HepG2 (cell line): ENCODE results near the gene TRPM1. TPM values are rescaled to one million over a fixed set of nuclear protein-coding genes. Genes with fewer than 3 reads are reported as not detected.

Source experiments
- ATAC-seq: fragments of 200-7000 bp; cut with Tn5 transposase; 3 replicates; pipeline ENCODE4 v1.9.1; 2020; ENCODE audit warnings: mild to moderate bottlenecking, moderate library complexity
- BruUV-seq: library from RNA; stranded (reverse); fragments of 400-500 nt; replicated peaks from 2 replicates; lab custom pipeline; 2021; lab: Mats Ljungman, UMichigan
- CTCF ChIA-PET: fragments of 300-600 bp; formaldehyde crosslinking; extraction: SDS; loops from one replicate; lab custom pipeline; 2021; ENCODE audit warnings: low total read pairs, inconsistent platforms, low intra/inter-chr PET ratio; lab: Yijun Ruan, JAX
- POLR2A ChIA-PET: fragments of 350-600 bp; sonication (Branson Sonifier 250); formaldehyde crosslinking; loops from one replicate; lab custom pipeline; 2020; ENCODE audit warnings: antibody characterized with exemption, inconsistent platforms; lab: Yijun Ruan, JAX
- DNase-seq: peaks from one replicate; pipeline ENCODE4 v3.0.0-alpha.2; 2015; ENCODE audit warnings: low spot score
- FAIRE-seq: peaks from 3 replicates; lab custom pipeline; 2011; peaks lifted over from hg19 to GRCh38; lab: Jason Lieb, UNC
- H2AFZ ChIP-seq: one replicate; pipeline ENCODE4 v1.6.1; 2011; ENCODE audit warnings: low read length, inconsistent platforms
- H3K27ac ChIP-seq: fragments of 300-600 bp; 3 replicates; pipeline ENCODE4 v1.8.0; 2011; ENCODE audit warnings: mixed run types, mild to moderate bottlenecking, mixed read lengths, low read length, inconsistent platforms; ENCODE audit not compliant: insufficient read depth; ENCODE audit errors: extremely low read length
- H3K27me3 ChIP-seq, 2 experiments: fragments of 200-600 bp in 1 of 2; 2 replicates in 1 of 2; 3 replicates in 1 of 2; pipeline versions ENCODE4 v1.6.0 to v1.8.0; 2011; ENCODE audit warnings: low read length in 2 of 2, mild to moderate bottlenecking in 2 of 2, moderate library complexity in 2 of 2, inconsistent platforms in 1 of 2; ENCODE audit not compliant: insufficient read depth in 2 of 2, control insufficient read depth in 1 of 2
- H3K36me3 ChIP-seq, 2 experiments: fragments of 200-600 bp in 1 of 2; replicated peaks in 1 of 2; 2 replicates in 1 of 2; 3 replicates in 1 of 2; pipeline versions ENCODE4 v1.5.1 to v1.8.0; 2011; ENCODE audit warnings: low read length in 2 of 2, inconsistent platforms in 1 of 2; ENCODE audit not compliant: insufficient read depth in 2 of 2, control insufficient read depth in 1 of 2
- H3K4me1 ChIP-seq: 2 replicates; pipeline ENCODE4 v1.5.1; 2012; ENCODE audit warnings: low read length, inconsistent platforms; ENCODE audit not compliant: insufficient read depth
- H3K4me2 ChIP-seq: 2 replicates; pipeline ENCODE4 v1.6.0; 2011; ENCODE audit warnings: low read depth, low read length, inconsistent platforms
- H3K4me3 ChIP-seq, 3 experiments: fragments of 200-600 bp in 1 of 3; sonication (generic), shearing (Covaris generic) in 1 of 3; replicated peaks in 1 of 3; 2 replicates each; pipeline ENCODE4 v1.5.1; 2011 to 2016; ENCODE audit warnings: low read length in 3 of 3, inconsistent platforms in 2 of 3, low read depth in 2 of 3, mild to moderate bottlenecking in 2 of 3, control low read depth in 1 of 3, mixed read lengths in 1 of 3; ENCODE audit not compliant: insufficient read depth in 1 of 3
- H3K79me2 ChIP-seq: one replicate; pipeline ENCODE4 v1.6.1; 2011; ENCODE audit warnings: low read length, inconsistent platforms; ENCODE audit not compliant: insufficient read depth
- H3K9ac ChIP-seq: 2 replicates; pipeline ENCODE4 v1.6.0; 2011; ENCODE audit warnings: mild to moderate bottlenecking, low read depth, low read length, inconsistent platforms; ENCODE audit not compliant: insufficient read depth
- H3K9me3 ChIP-seq: 2 replicates; pipeline ENCODE4 v1.5.1; 2012; ENCODE audit warnings: mild to moderate bottlenecking, low read length
- H4K20me1 ChIP-seq: 2 replicates; pipeline ENCODE4 v1.6.0; 2011; ENCODE audit warnings: inconsistent platforms, mild to moderate bottlenecking, low read length, moderate library complexity; ENCODE audit not compliant: insufficient read depth
- CEBPG ChIP-seq: IDR thresholded peaks from 2 replicates; pipeline ENCODE4 v1.6.1; 2016
- DDIT3 ChIP-seq: sonication (generic); formaldehyde crosslinking; IDR thresholded peaks from 2 replicates; pipeline ENCODE4 v1.4.0; 2020; ENCODE audit warnings: mild to moderate bottlenecking, missing genetic modification reagents
- EHMT2 ChIP-seq: fragments of 200-600 bp; sonication (generic); IDR thresholded peaks from 2 replicates; pipeline ENCODE4 v1.7.0; 2017; ENCODE audit warnings: antibody characterized with exemption, low read depth, low read length, borderline replicate concordance
- HOXA3 ChIP-seq: sonication (generic); formaldehyde crosslinking; IDR thresholded peaks from 2 replicates; pipeline ENCODE4 v1.5.0; 2020; ENCODE audit warnings: missing genetic modification reagents
- HOXD1 ChIP-seq: sonication (generic); formaldehyde crosslinking; IDR thresholded peaks from 2 replicates; pipeline ENCODE4 v1.5.0; 2020; ENCODE audit warnings: missing genetic modification reagents
- KLF15 ChIP-seq: sonication (generic); formaldehyde crosslinking; IDR thresholded peaks from 2 replicates; pipeline ENCODE4 v1.8.1; 2023; ENCODE audit warnings: borderline replicate concordance, mild to moderate bottlenecking, inconsistent platforms, missing genetic modification reagents, mixed read lengths
- MIER2 ChIP-seq: IDR thresholded peaks from 2 replicates; pipeline ENCODE4 v1.6.1; 2016; ENCODE audit warnings: missing biosample characterization, missing genetic modification reagents
- MYC ChIP-seq: sonication (generic); formaldehyde crosslinking; IDR thresholded peaks from 2 replicates; pipeline ENCODE4 v1.9.0; 2021; ENCODE audit warnings: missing genetic modification reagents, borderline replicate concordance
- NR2F2 ChIP-seq: IDR thresholded peaks from 2 replicates; pipeline ENCODE4 v1.6.1; 2012; ENCODE audit warnings: low read depth, inconsistent platforms, borderline replicate concordance
- POLR2G ChIP-seq: fragments of 200-400 bp; formaldehyde crosslinking; IDR thresholded peaks from 2 replicates; pipeline ENCODE4 v1.6.1; 2018; ENCODE audit warnings: mild to moderate bottlenecking, low read depth, low read length, moderate library complexity
- RBM22 ChIP-seq: fragments of 200-400 bp; formaldehyde crosslinking; optimal IDR thresholded peaks from 2 replicates; pipeline ENCODE3; 2017; ENCODE audit warnings: mild to moderate bottlenecking, low read length, moderate library complexity
- SNAI1 ChIP-seq: sonication (generic); formaldehyde crosslinking; IDR thresholded peaks from 2 replicates; pipeline ENCODE4 v1.5.0; 2020; ENCODE audit warnings: mild to moderate bottlenecking, missing genetic modification reagents, borderline replicate concordance
- SRY ChIP-seq: sonication (generic); formaldehyde crosslinking; IDR thresholded peaks from 2 replicates; pipeline ENCODE4 v1.8.0; 2022; ENCODE audit warnings: mild to moderate bottlenecking, missing genetic modification reagents
- ZC3H4 ChIP-seq: sonication (generic); formaldehyde crosslinking; IDR thresholded peaks from 2 replicates; pipeline ENCODE4 v1.4.0; 2020; ENCODE audit warnings: missing genetic modification reagents, borderline replicate concordance
- ZNF12 ChIP-seq: sonication (generic); formaldehyde crosslinking; IDR thresholded peaks from 2 replicates; pipeline ENCODE4 v1.5.0; 2020; ENCODE audit warnings: missing genetic modification reagents
- ZNF253 ChIP-seq: sonication (generic); formaldehyde crosslinking; IDR thresholded peaks from 2 replicates; pipeline ENCODE4 v1.8.0; 2022; ENCODE audit warnings: mild to moderate bottlenecking, missing genetic modification reagents, borderline replicate concordance
- ZNF441 ChIP-seq: sonication (generic); formaldehyde crosslinking; IDR thresholded peaks from 2 replicates; pipeline ENCODE4 v1.7.0; 2021; ENCODE audit warnings: missing genetic modification reagents, borderline replicate concordance
- ZNF460 ChIP-seq: sonication (generic); formaldehyde crosslinking; IDR thresholded peaks from 2 replicates; pipeline ENCODE4 v1.5.1; 2020; ENCODE audit warnings: missing genetic modification reagents, mild to moderate bottlenecking, borderline replicate concordance
- ZNF484 ChIP-seq: sonication (generic); formaldehyde crosslinking; IDR thresholded peaks from 2 replicates; pipeline ENCODE4 v1.5.1; 2020; ENCODE audit warnings: mild to moderate bottlenecking, low read depth, missing genetic modification reagents, borderline replicate concordance
- ZNF550 ChIP-seq: sonication (generic); formaldehyde crosslinking; IDR thresholded peaks from 2 replicates; pipeline ENCODE4 v1.4.0; 2020; ENCODE audit warnings: mild to moderate bottlenecking, missing genetic modification reagents, borderline replicate concordance
- ZNF558 ChIP-seq: sonication (generic); formaldehyde crosslinking; IDR thresholded peaks from 2 replicates; pipeline ENCODE4 v1.9.0; 2022; ENCODE audit warnings: mild to moderate bottlenecking, missing genetic modification reagents, borderline replicate concordance
- ZNF704 ChIP-seq: sonication (generic); formaldehyde crosslinking; IDR thresholded peaks from 2 replicates; pipeline ENCODE4 v1.8.1; 2023; ENCODE audit warnings: mild to moderate bottlenecking, inconsistent platforms, moderate library complexity, missing genetic modification reagents, borderline replicate concordance
- WGBS: methylation state at CpG from one replicate; pipeline ENCODE4 v1.1.6; 2017; ENCODE audit warnings: low lambda C conversion rate; 5-methylcytosine and 5-hydroxymethylcytosine counted together
- in situ Hi-C: cut with HindIII; loops from 2 replicates; pipeline ENCODE4 v1.10.0; 2017; ENCODE audit warnings: low pct_unique_long_range_greater_than_20kb; ENCODE audit not compliant: extremely low pct_ligation_motif_present
- intact Hi-C: fragments of 100-400 bp; cut with micrococcal nuclease; formaldehyde crosslinking; loops from one replicate; pipeline ENCODE4 v1.10.0; 2022; ENCODE audit not compliant: unreplicated experiment
- polyA plus RNA-seq, 8 experiments: library from polyadenylated mRNA; depleted of rRNA in 3 of 8; stranded (reverse) in 7 of 8; unstranded in 1 of 8; fragments of >200 nt; fragmentation: Illumina TruSeq in 4 of 8; extraction: Trizol in 4 of 8; gene quantifications; 2 replicates each; pipeline versions ENCODE4 v1.2.1 to v1.2.3, GENCODE V29; 2011 to 2016; ENCODE audit warnings: low read depth in 4 of 8, missing spikeins in 1 of 8, mixed read lengths in 1 of 8; ENCODE audit not compliant: insufficient read depth in 1 of 8
- total RNA-seq, 5 experiments: library from RNA; depleted of rRNA; stranded (reverse); fragments of >200 nt; fragmentation: Illumina TruSeq; extraction: Trizol; gene quantifications; 2 replicates each; pipeline ENCODE4 v1.2.3, GENCODE V29; 2016; ENCODE audit warnings: low read depth in 1 of 5
- TF ChIP-seq, protein P1 (sequence below): IDR thresholded peaks from 2 replicates; pipeline ENCODE4 v1.6.1; 2016; ENCODE audit warnings: missing compliant biosample characterization, missing genetic modification reagents, borderline replicate concordance

The TRPM1 gene
- total and polyA plus RNA-seq, 2 of the 13 experiments (the other 11 are each of a cell fraction or from before 2014, with no cell fraction given), result not detected

DNA sequence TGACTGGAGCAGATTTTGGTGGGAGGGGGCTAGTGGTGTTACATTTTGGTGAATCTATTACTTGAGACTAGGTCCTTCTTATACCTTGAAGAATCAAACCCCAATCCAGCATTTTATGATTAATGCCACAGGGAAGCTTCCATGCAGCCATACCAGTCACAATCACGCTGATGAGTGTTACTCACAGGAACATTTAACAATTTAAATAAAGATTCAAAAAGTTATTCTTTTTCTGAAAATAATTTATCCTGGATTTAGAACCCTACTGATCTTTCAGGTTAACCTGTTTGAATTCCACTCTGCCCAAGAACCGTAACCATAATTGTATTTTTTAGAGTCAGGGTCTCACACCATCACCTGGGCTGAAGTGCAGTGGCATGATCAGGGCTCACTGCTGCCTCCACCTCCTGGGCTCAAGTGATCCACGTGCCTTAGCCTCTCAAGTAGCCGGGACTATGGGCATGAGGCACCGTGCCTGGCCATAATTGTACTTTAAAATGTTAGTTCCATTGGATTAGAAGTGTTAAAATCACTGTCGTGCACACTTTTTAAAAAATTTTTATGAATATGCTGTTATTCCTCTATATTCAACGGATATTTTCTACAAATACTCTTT lies 109.2 kb downstream of the TRPM1 start:
- no peaks in the 10 kb centered on the region for H4K20me1 ChIP-seq
- TF ChIP-seq POLR2G, result no peak
- no peak for TF ChIP-seq NR2F2
- no peak for TF ChIP-seq ZNF484
- no peak for TF ChIP-seq ZNF460 (CRISPR knock-in tag)
- no peak for TF ChIP-seq CEBPG (CRISPR knock-in tag)
- no peak for TF ChIP-seq SRY (CRISPR knock-in tag)
- TF ChIP-seq ZNF12 (CRISPR knock-in tag), result 0 out of 2 replicates have a peak, but pooled peaks have one; percentile 2
- TF ChIP-seq ZNF253 (CRISPR knock-in tag), result no peak
- TF ChIP-seq HOXA3, result no peak
- no peak for TF ChIP-seq ZNF558 (CRISPR knock-in tag)
- no peak for TF ChIP-seq ZNF550 (CRISPR knock-in tag)
- no peak for TF ChIP-seq ZNF704
- TF ChIP-seq RBM22, result no peak
- TF ChIP-seq SNAI1 (CRISPR knock-in tag), result no peak
- TF ChIP-seq HOXD1 (CRISPR knock-in tag), result no peak
- TF ChIP-seq EHMT2, result no peak
- TF ChIP-seq DDIT3, result no peak
- no peak for TF ChIP-seq MIER2 (CRISPR knock-in tag)
- peak; percentile 85; the same call in 1 of the 2 replicates for TF ChIP-seq ZC3H4 (CRISPR knock-in tag)
- TF ChIP-seq KLF15 (CRISPR knock-in tag), result no peak
- peak; percentile 31; the same call in 1 of the 2 replicates for TF ChIP-seq MYC (CRISPR knock-in tag)
- no peak for TF ChIP-seq ZNF441
- TF ChIP-seq, protein P1, sequence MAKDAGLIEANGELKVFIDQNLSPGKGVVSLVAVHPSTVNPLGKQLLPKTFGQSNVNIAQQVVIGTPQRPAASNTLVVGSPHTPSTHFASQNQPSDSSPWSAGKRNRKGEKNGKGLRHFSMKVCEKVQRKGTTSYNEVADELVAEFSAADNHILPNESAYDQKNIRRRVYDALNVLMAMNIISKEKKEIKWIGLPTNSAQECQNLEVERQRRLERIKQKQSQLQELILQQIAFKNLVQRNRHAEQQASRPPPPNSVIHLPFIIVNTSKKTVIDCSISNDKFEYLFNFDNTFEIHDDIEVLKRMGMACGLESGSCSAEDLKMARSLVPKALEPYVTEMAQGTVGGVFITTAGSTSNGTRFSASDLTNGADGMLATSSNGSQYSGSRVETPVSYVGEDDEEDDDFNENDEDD, result peak; percentile 39; the same call in 1 of the 2 replicates

More for the DNA sequence above, 109.2 kb downstream of the TRPM1 start:
- H3K79me2 ChIP-seq, result peaks cover 23% of the 10 kb centered on the region
- DNase-seq, result peak; percentile 27
- peak overlapping the region; percentile 93 to 98 (median 97) for H3K4me3 ChIP-seq
- H3K9me3 ChIP-seq, result no peaks in the 10 kb centered on the region
- peaks cover 35% of the 10 kb centered on the region for H3K4me1 ChIP-seq
- ChIA-PET POLR2A (interaction anchor here (1.2 to 2.8 kb wide), 9 partner anchors 9 to 165 kb away, joined by 4 to 21 read pairs (median 8); partner anchors contain the start of gene FAN1), CTCF (no interaction called here)
- no peak for FAIRE-seq
- WGBS, result 22% methylated on average over 7 of the region's 7 CpGs
- H3K27me3 ChIP-seq, result no peaks in the 10 kb centered on the region; a peak in 1 of 5 replicates
- H2AFZ ChIP-seq, result peak overlapping the region; percentile 29
- H3K4me2 ChIP-seq, result peak overlapping the region; percentile 93
- peak overlapping the region; percentile 96 for H3K9ac ChIP-seq
- in situ Hi-C loops, result loop anchor here (25.0 kb wide), 1 partner anchor 145 kb away; no protein-coding TSS in a partner anchor
- intact Hi-C loops, result loop anchor here (5.0 to 10.0 kb wide), 3 partner anchors 88 to 132 kb away; partner anchors contain the start of gene FAN1
- BruUV-seq, result no TSS peak
- peak; percentile 9; the same call in 1 of the 3 replicates for ATAC-seq
- H3K36me3 ChIP-seq, result peaks cover 0 to 4% of the 10 kb centered on the region in 2 experiments; a peak in 1 of 5 replicates
- peak overlapping the region; percentile 89 for H3K27ac ChIP-seq
